HG02588 (cell line): ENCODE results near the gene NKX1-2.

ENCODE experiments used
- ATAC-seq: cut with Tn5 transposase; IDR thresholded peaks from one replicate; pipeline ENCODE4 v1.9.1; 2021; ENCODE audit warnings: mild to moderate bottlenecking, moderate library complexity; ENCODE audit not compliant: unreplicated experiment

The NKX1-2 gene

DNA sequence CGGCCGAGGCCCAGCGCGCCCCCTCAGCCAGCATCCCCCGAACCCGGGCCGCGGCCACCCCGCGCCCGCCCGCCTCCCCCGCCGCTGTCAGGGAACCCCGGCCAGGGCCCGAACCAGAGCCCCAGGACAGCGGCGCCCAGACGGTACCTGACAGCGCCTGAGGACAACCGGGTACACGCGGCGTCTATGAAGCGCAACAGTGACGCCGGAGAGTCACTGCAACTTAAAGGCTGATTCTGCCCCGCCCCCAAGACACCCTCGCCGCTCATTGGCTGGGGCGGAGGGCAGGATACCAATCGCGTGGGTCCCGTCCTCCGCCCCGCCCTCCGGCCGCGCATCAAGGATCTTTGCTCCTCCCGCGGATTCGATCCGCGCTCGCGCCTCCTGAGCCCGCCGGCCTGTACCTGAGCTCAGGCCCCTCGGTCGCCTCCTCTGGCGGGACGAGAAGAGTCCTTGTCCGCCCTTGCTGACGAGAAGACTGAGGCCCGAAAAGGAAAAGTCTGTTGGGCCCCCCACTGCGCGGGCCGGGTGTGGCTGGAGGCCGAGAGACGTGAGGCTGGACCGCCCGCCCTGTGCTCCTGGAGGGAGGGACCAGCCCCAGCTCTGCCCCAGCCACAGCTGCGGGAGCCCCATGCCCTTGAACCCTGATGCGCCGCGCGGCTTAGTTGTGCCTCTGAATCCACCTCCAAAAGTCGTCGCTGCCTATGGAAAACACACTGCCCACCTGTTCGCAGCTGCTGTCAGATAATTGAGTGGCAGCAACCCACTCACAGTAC lies 30.9 kb downstream of the NKX1-2 start, which contains the start of gene OAT:
Gene OAT (minus strand): TSS at position 198 of the 776 bp plus-strand sequence. CDS start 6,752 bp downstream, outside the sequence.
- ATAC-seq: peak; percentile 95

DNA sequence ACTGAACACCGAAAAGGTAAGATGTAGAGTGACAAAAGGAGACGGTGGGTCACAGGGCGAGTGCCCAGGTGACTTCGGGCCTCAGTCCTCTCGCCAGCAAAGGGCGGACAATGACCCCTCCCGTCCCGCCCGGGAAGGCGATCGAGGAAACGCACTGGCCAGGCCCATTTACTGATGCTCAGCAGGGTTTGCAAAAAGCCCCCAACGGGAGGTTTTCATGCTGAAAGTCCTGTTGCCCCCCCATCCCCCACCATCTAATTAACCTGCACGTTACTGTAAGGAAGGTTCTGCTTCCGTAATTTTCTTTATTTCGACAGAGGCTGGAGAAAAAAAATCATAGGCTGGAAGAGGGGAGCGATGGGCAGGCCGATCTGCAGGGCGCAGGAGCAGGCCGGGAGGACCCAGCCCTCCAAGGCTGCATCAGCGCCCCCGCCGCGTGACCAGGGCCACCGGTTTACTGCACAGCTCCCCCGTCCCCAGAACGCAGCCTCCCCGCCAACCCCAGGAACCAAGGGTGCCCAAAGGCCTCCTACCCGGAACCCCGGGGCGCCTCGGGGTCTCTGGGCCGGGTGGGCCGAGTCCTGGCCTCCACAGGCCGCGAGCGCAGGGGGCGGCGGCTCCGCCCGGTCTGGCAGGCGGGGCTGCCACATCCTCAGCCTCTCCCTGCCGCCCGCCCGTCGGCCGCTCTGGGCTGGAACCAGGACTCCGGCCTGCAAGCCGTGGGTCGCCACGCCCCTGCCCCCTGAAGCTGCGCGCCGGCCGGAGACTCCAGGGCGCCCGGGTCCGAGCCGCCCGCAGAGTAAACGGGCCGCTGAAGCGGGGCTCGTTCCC lies 31.7 kb downstream of the NKX1-2 start:
- ATAC-seq: peak; percentile 35

DNA sequence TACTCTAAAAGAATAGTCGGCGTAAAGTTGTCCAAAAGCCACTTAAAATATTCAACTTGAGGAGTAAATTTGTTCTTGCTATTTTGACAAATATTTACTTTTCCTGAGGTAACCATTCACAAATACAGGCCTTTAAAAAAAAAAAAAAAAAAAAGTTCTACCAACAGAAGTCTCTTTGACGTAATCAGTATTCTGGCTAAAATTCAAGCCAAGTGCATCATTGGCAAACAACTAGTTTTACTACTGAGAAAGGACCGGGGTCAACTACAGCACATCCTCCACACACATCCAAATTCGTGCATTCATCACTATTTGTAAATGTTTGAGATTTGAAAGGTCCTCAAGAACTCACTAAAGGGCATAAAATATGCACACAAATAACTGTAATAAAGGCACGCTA lies 33.1 kb downstream of the NKX1-2 start:
- no peak for ATAC-seq

DNA sequence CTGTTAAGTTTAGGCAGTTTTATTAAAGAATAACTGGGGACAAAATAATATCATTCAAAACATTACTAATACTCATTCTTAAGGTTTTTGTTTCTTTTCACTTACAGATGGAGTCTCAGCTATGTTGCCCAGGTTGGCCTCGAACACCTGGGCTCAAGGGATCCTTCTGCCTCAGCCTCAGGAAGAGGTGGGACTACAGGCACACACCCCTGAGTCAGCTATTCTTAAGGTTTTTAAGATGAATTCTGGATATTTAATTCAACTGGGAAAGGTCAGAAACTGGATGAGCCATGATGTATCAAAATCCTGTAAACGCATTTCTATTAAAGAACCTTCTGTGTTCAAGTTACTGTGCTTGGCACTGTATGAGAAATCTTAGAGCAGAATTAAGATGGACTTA lies 34.6 kb downstream of the NKX1-2 start:
- ATAC-seq: no peak

DNA sequence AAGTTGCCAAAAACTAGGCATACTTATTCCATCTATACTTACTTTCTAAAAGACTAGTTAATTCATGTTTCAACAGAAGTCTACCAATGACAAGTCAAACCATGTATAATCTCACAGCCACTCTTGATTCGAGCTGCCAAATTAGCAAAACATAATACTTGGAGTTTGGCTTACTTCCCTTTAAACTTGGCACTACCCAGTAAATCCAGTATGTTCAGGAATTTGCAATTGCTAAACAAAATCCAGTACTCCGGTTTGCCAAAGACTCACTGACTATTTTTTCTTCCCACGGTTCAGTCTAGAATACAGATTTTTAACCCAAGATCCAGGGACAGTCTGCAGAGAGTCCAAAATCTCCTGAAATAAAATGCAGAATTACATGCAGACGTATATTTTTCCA lies 35.8 kb downstream of the NKX1-2 start:
- no peak for ATAC-seq

DNA sequence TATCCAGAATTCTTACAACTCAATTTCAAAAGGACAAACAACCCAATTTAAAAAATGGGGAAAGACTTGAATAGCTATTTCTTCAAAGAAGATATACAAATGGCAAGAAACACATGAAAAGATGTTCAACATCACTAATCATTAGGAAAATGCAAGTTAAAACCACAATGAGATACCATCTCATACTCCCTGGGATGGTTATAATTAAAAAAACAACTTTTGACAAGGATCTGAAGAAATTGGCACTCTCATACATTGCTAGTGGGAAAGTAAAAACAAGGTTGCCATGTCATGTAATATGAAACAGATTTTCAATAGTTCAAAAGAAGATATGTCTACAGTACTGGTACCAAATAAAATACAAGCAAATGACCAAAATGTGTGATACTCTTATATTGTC lies 40.1 kb downstream of the NKX1-2 start:
- no peak for ATAC-seq

DNA sequence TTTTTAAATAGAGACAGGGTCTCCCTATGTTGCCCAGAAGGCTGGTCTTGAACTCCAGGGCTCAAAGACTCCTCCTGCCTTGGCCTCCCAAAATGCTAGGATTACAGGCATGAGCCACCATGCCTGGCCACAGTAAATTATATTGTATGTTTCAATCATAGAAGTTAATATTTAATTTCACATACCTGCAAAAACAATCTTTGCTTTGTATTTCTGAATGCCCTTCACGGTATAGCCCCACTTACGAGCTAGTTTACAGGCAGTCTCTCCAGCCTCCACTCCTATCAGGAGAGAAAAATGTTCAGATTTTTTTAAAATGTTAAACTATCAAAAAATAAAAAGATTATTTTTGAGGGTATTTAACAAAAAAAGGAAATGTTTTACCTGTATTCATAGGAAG lies 41.5 kb downstream of the NKX1-2 start:
- ATAC-seq: no peak

DNA sequence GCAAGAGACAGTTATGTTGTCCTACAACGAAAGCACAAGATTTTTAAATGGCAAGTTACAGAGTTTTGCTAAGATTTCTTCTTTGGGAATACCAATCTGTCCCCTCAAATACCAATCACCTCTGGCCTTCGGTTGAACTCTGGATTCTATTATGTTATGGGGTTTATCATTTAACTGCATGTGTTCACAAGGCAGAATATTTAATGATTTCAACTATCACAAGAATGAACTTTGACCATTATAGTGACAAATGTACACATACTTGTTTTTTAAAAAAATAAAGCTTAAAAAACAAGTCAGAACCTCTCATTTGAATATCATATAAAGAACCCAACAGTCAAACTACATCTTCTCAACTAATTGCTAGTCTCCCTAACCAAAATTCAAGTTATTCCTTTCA lies 42.4 kb downstream of the NKX1-2 start:
- ATAC-seq: no peak

DNA sequence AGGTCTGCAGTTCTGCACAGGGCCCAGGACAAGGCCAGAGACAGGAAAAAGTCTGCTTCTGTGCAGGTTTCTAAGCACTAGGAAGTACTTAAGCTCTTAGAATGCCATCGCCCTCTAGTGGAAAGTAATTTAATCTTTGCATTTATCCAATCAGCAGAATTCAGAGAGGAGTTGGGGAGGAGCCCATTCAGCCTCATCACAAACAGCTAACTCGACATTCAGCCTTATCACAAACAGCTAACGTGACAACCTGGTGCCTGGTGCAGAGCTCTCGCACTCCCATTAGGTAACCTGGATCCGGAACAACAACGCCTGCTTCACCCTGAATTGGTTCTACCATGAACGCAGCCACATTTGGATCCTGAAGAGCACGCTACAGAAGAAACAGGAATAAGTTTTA lies 46.3 kb downstream of the NKX1-2 start:
- ATAC-seq: peak; percentile 71

DNA sequence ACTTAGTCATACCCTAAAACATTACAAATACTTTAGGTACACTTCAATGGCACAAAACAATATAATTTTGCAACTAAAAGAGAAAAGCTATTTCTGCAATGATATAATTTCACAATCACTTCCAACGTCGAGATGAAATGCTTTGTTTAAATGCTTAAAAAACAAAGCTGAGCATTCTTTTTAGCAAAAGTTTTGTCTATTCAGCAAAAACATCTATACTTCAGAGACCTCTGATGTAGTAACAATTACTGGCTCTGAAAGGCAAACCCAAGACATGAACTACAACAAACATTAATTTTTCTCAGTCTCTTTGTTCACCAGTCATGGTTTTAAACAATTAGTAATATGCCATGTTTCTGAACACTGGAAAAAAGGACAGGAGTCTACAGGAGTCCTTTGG lies 47.6 kb downstream of the NKX1-2 start:
- no peak for ATAC-seq

DNA sequence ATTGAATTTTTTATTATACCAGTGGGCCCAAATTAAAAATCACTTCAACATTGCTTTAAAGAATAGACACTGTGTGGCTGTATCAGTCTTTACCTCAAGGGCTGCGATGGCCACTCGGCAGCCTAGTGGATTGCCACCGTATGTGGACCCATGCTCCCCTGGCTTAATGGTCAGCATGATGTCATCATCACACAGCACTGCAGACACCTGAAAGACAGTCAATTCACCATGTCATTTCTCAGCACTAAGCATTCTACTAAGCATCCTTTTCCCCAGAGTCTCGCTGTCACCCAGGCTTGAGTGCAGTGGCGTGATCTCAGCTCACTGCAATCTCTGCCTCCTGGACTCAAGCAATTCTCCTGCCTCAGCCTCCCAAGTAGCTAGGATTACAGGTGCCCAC lies 48.2 kb downstream of the NKX1-2 start:
- no peak for ATAC-seq
